ENCODE results near the gene MT1M.

The MT1M gene

GRCh38 chr16:56629531-56629930, 2.9 kb upstream of the MT1M start:
- no peak for DNase-seq

GRCh38 chr16:56630134-56630533, 2.3 kb upstream of the MT1M start:
- DNase-seq, result no peak

DNA sequence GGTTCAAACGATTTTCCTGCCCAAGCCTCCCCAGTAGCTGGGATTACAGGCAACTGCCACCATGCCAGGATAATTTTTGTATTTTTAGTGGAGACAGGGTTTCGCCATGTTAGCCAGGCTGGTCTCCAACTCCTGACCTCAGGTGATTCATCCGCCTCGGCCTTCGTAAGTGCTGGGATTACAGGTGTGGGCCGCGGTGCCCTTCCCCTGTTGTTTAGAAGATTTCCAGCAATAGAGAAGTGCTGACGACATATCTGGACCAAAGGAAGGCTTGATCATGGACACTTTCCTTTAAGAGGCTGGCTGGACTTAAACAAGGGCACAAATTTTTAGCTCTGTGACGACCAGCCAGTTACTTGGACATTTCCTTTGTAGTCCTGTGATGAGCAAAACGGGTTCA, 1.3 kb upstream of the MT1M start:
- DNase-seq, result no peak

DNA sequence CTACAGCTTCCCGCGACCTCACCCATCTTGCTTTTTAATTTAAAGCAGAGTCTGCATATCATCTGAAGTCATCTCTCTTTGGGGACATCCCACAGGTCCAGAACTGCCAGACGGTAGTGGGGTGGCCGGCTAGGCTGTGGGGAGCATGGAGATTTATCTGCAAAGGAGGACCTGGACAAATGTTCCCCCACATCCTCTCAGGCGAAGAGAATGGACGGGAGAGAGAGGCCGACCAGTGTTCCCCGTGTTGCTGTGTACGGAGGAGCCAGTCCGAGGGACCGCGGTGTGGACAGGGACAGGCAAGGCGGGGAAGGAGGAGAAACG, 665 bp upstream of the MT1M start:
- DNase-seq, result no peak

- no peak for DNase-seq
These were observed 448 bp downstream of the MT1M start for GRCh38 chr16:56632848-56633365.

- no peak for DNase-seq
These were observed 1.1 kb downstream of the MT1M start for GRCh38 chr16:56633535-56633934.

DNA sequence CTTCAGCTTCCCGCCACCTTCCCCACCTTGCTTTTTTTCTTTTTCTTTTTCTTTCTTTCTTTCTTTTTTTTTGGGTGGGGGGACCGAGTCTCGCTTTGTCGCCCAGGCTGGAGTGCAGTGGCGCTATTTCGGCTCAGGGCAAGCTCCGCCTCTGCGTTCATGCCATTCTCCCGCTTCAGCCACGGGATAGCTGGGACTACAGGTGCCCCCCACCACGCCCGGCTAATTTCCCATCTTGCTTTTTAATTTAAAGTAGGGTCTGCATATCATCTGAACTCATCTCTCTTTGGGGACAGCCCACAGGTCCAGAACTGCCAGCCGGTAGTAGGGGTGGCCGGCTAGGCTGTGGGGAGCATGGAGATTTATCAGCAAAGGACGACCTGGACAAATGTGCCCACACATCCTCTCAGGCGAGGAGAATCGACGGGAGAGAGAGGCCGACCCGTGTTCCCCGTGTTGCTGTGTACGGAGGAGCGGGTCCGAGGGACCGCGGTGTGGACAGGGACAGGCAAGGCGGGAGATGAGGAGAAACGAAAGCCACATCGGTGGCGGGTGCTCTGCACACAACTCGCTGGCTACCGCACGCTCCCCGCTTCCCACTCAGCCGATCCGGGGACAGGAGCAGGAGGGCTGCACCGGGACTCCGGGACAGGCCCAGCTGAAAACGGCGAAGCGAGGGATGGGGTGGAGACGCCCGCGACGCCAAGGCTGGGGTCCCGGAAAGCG, 2.4 kb downstream of the MT1M start:
- no peak for DNase-seq

DNA sequence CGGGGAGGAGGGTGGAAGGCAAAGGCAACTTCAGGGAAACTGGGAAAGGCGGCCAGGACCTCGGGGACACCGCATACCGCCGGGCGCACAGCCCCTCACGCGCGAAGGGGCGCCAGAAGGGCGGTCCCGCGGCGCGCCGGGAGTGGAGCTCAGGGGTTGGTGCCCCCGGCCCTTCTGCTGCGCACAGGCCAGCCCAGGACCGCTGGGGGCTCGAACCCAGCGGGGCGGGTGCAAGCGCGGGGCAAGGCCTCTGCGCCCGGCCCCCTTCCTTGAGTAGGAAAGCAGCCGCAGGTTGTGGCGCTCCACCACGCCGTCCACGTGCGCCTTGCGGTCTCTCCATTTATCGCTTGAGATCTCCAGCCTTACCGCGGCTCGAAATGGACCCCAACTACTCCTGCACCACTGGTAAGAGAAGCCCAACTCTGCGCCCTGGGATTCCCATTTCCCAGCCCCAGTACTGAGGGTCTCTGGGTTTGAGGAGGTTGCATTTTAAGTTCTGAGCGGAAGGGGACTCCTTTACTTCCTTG, 3.0 kb downstream of the MT1M start:
- DNase-seq, result no peak

DNA sequence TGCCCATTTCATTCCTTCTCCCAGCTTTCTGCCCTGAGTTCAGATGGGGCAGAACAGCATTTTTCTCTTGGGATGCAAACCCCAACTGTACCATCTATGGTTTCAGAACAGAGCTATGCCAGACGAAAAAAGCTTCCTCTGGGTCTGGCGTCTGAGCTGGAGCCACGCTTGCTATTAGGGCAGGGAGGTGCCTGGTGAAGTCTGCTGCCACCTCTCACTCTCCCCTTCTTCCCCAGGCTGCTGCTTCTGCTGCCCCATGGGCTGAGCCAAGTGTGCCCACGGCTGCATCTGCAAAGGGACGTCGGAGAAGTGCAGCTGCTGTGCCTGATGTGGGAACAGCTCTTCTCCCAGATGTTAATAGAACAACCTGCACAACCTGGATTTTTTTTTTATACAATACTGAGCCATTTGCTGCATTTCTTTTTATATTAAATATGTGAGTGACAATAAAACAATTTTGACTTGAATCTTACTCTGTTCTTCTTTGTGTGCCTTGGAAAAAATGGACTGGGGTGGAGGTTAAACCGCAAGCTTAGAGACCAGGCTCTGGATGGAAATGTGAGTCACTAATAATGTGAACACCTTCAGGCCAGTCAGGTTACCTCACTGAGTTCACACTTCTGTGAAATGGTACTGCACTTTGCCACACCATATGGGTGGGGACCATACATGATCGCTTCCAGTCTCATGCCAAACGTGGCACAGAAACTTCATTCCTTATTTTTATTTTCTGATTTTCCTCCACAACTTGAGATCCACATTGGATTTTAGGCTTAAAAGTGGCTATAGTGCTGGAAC, 4.4 kb downstream of the MT1M start:
- DNase-seq, result no peak

DNA sequence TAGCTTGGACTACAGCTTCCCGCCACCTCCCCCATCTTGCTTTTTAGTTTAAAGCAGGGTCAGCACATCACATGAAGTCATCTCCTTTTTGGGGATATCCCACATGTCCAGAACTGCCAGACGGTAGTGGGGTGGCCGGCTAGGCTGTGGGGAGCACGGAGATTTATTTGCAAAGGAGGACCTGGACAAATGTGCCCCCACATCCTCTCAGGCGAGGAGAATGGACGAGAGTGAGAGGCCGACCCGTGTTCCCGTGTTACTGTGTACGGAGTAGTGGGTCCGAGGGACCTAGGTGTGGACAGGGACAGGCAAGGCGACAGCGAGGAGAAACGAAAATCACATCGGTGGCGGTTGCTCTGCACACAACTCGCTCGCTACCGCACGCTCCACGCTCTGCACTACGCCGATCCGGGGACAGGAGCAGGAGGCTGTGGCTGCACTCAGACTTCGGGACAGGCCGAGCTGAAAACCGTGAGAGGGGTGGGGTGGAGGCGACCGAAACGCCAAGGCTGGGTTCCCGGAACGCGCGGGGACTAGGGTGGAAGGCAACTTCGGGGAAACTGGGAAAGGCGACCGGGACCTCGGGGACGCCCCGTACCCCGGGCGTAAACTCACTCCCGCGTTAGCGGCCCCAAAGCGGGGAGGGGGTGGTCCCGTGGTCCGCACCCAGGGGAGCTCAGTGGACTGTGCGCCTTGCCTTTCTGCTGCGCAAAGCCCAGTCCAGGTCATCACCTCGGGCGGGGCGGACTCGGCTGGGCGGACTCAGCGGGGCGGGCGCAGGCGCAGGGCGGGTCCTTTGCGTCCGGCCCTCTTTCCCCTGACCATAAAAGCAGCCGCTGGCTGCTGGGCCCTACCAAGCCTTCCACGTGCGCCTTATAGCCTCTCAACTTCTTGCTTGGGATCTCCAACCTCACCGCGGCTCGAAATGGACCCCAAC, 5.6 kb downstream of the MT1M start, which contains the start of gene MT1A:
TSS of gene MT1A (plus strand) at position 853 of the 937 bp plus-strand sequence. CDS start at position 926, 73 bp downstream.
- no peak for DNase-seq

GRCh38 chr16:56639045-56639444, 6.6 kb downstream of the MT1M start:
- no peak for DNase-seq

GRCh38 chr16:56640076-56640475, 7.6 kb downstream of the MT1M start:
- no peak for DNase-seq

GRCh38 chr16:56641166-56641565, 8.7 kb downstream of the MT1M start:
- no peak for DNase-seq

DNA sequence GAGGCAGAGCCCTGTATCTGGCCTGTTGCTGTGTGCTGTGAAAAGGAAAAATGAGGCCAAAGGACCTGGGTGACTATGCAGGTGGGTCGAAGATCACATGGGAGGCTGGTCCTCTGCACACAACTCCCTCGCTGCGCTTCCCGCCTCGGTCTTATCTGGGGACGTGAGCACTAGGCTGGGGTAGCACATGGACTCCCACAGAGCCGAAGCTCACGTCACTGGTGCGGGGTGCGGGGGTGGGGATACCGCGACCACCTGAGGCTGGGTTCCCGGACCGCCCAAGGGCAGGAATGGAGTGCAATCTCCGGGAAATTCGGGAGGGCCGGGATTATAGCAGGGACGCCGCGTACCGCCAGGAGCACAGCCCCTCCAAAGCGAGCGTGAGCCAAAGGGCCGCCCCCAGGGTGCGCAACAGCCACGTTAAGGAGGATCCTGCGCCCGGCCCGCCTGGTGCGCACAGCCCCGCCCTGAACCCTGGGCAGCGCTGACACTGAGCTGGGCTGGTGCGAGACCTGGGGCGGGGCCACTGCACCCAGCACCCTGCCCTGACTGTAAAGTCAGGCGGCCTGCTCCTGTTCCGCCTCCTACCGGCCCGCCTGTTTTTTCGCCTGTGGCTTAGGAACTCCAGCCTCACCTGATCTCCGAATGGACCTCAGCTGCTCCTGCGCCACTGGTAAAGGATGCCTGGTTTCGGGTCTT, 10.8 kb downstream of the MT1M start:
- DNase-seq, result no peak

- no peak for DNase-seq
These were observed 11.4 kb downstream of the MT1M start for GRCh38 chr16:56643833-56644232.

DNA sequence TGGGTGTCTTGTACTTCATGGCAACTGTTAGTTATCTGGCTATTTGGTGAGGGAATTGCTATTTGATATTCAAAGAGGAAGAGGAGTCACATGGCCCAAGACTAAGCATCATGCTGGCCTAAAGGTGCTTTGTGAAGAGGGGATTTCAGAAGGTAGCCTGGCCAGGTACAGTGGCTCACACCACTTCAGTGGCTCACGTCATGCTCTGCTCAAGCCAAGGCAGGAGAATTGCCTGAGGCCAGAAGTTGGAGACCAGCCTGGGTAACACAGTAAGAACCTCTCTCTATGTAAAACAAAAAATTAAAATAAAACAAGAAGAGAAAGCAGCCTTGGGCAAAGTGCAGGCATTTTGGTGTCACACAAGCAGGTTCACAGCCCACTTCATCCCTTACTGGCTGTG, 12.9 kb downstream of the MT1M start:
- no peak for DNase-seq

DNA sequence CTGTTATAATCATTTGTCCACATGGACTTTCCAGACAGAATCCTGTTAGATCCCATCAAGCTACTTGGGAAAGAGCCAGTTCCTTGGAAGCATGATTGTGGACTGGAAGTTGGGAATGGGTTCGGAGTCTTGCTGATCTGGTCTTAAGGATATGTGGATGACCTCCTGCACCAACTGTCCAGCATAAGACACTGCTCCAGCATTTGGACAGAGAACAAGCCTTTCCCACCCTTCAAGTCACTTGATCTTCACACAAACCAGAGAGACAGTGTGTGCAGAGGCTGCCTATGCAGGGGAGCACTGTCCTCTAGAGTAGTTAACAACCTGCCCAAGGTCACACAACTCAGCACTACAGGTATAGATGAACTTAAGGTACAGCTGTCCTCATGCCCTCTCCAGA, 13.4 kb downstream of the MT1M start:
- DNase-seq, result no peak

- DNase-seq, result no peak
These were observed 15.4 kb downstream of the MT1M start for GRCh38 chr16:56647641-56648431.

DNA sequence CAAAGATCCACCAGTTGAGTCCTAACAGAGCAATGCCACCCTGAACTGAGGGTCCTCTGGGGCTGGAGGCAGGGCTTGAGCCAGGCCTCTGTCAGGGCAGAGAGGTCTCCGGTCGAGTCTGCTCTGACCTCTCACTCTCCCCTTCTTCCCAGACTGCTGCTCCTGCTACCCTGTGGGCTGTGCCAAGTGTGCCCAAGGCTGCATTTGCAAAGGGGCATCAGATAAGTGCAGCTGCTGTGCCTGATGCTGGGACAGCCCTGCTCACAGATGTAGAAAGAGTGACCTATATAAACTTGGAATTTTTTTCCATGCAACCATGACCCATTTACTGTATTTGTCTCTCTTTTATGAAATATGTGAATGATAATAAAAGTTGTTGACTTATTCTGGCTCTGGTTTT, 16.8 kb downstream of the MT1M start:
- no peak for DNase-seq

- DNase-seq, result no peak
These were observed 17.4 kb downstream of the MT1M start for GRCh38 chr16:56649820-56650219.

DNA sequence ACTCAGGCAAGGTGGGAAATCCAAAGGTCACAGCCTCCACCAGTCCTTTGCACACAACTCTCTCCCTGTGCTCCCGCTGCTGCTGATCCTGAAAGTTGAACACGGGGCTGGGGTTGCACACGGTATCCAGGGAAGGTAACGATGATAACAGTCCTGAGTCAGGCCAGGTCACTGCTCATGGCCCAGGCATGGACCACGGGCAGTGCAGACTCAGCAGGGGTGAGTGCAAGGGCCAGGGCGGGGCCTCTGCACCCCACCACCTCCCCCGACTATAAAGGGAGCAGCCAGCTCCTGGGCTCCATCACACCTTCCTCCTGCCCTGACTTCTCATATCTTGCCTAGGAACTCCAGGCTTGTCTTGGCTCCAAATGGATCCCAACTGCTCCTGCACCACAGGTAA, 19.1 kb downstream of the MT1M start, which contains the start of gene MT1B:
TSS of gene MT1B (plus strand) at position 301 of the 400 bp plus-strand sequence. CDS start at position 369, 68 bp downstream.
- DNase-seq, result no peak

Measured in NCI-H1092 treated with DMSO at 0.1 percent for 48 hours (cell line).